ENCODE measurements around the gene ANKRD9. TPM values are rescaled to one million over a fixed set of nuclear protein-coding genes. Genes with fewer than 3 reads are reported as not detected.
A peak's percentile ranks its signal among the peaks of the same experiment; 100 is the strongest.

The ANKRD9 gene
- total and polyA plus RNA-seq, 9 of the 15 experiments (the other 6 are each of a cell fraction or from before 2014, with no cell fraction given): 0.04 to 32.9 (median 5.3) TPM

DNA sequence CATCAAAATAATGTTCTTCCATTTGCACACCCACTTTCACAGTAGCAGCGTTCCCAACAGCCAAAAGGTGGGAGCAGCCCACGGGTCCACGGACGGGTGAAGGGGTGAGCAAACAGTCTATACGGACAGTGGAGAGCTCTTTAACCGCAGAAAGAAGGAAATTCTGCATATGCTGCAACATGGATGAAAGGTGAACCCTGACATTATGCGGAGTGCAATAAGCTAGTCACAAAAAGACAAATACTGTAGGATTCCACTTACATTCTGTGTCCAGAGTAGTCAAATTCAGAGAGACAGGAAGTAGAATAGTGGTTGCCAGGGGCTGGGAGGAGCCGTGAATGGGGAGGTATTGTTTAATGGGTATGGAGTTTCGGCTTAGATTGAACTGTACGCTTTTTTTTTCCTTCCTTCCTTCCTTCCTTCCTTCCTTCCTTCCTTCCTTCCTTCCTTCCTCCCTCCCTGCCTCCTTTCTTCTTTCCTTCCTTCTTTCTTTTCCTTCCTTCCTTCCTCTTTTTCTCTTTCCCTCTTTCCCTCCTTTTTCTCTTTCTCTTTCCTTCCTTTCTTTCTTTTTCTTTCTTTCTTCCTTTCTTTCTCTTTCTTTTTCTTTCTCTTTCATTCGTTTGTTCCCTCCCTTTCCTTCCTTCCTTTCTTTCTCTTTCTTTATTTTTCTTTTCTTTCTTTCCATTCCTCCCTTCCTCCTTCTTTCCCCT is 15.8 kb upstream of the ANKRD9 start (continued):
- TF ChIP-seq, protein P1, sequence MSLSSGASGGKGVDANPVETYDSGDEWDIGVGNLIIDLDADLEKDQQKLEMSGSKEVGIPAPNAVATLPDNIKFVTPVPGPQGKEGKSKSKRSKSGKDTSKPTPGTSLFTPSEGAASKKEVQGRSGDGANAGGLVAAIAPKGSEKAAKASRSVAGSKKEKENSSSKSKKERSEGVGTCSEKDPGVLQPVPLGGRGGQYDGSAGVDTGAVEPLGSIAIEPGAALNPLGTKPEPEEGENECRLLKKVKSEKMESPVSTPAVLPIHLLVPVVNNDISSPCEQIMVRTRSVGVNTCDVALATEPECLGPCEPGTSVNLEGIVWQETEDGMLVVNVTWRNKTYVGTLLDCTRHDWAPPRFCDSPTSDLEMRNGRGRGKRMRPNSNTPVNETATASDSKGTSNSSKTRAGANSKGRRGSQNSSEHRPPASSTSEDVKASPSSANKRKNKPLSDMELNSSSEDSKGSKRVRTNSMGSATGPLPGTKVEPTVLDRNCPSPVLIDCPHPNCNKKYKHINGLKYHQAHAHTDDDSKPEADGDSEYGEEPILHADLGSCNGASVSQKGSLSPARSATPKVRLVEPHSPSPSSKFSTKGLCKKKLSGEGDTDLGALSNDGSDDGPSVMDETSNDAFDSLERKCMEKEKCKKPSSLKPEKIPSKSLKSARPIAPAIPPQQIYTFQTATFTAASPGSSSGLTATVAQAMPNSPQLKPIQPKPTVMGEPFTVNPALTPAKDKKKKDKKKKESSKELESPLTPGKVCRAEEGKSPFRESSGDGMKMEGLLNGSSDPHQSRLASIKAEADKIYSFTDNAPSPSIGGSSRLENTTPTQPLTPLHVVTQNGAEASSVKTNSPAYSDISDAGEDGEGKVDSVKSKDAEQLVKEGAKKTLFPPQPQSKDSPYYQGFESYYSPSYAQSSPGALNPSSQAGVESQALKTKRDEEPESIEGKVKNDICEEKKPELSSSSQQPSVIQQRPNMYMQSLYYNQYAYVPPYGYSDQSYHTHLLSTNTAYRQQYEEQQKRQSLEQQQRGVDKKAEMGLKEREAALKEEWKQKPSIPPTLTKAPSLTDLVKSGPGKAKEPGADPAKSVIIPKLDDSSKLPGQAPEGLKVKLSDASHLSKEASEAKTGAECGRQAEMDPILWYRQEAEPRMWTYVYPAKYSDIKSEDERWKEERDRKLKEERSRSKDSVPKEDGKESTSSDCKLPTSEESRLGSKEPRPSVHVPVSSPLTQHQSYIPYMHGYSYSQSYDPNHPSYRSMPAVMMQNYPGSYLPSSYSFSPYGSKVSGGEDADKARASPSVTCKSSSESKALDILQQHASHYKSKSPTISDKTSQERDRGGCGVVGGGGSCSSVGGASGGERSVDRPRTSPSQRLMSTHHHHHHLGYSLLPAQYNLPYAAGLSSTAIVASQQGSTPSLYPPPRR (CRISPR knock-in tag; IDR thresholded peaks at IDR 0.05; ENCODE audit: borderline replicate concordance): no peak
- TF ChIP-seq POLR2B (IDR thresholded peaks at IDR 0.05; ENCODE audit: low read depth, partially characterized antibody): no peak
- TF ChIP-seq C11orf30 (IDR thresholded peaks at IDR 0.05; ENCODE audit: low read depth): no peak
- TF ChIP-seq ZNF224 (CRISPR knock-in tag; IDR thresholded peaks at IDR 0.05): no peak
- TF ChIP-seq CBX2 (IDR thresholded peaks at IDR 0.05; ENCODE audit: insufficient read depth, low read length, poor library complexity, severe bottlenecking): no peak
- no peak for TF ChIP-seq SRSF1 (IDR thresholded peaks at IDR 0.05; ENCODE audit: low read depth, low read length)
- TF ChIP-seq TEAD1 (CRISPR knock-in tag; IDR thresholded peaks at IDR 0.05): no peak
- no peak for TF ChIP-seq JUN (IDR thresholded peaks at IDR 0.05; ENCODE audit: borderline replicate concordance, low read depth, low read length)
- no peak for TF ChIP-seq JUN (CRISPR knock-in tag; IDR thresholded peaks at IDR 0.05; ENCODE audit: borderline replicate concordance)
- TF ChIP-seq ZSCAN29 (IDR thresholded peaks at IDR 0.05): peak; percentile 97
- no peak for TF ChIP-seq ZNF764 (CRISPR knock-in tag; IDR thresholded peaks at IDR 0.05; ENCODE audit: low read depth)
- TF ChIP-seq ZNF3 (CRISPR knock-in tag; IDR thresholded peaks at IDR 0.05): no peak
- TF ChIP-seq MBD2 (IDR thresholded peaks at IDR 0.05; ENCODE audit: borderline replicate concordance, low read depth): no peak
- TF ChIP-seq NFE2 (IDR thresholded peaks at IDR 0.05; ENCODE audit: low read depth): no peak
- peak; percentile 54; the same call in 1 of the 2 replicates for TF ChIP-seq SNIP1 (IDR thresholded peaks at IDR 0.05; ENCODE audit: low read depth)
- TF ChIP-seq HMGN3 (IDR thresholded peaks at IDR 0.05; ENCODE audit: borderline replicate concordance, extremely low read depth, insufficient read length, low read depth, low read length): no peak
- no peak for TF ChIP-seq ZNF785 (CRISPR knock-in tag; IDR thresholded peaks at IDR 0.05)
- TF ChIP-seq ZNF143 (CRISPR knock-in tag; IDR thresholded peaks at IDR 0.05): no peak
- no peak for TF ChIP-seq MNT (conservative IDR thresholded peaks at IDR 0.05)
- TF ChIP-seq RBM39 (optimal IDR thresholded peaks at IDR 0.05; ENCODE audit: low read depth, low read length): no peak
- TF ChIP-seq MYBL2 (IDR thresholded peaks at IDR 0.05; ENCODE audit: low read depth): peak; percentile 34; the same call in 1 of the 2 replicates
- TF ChIP-seq MYBL2 (CRISPR knock-in tag; IDR thresholded peaks at IDR 0.05; ENCODE audit: borderline replicate concordance): no peak
- peak; percentile 91; the same call in 1 of the 2 replicates for TF ChIP-seq LARP7 (IDR thresholded peaks at IDR 0.05)
- no peak for TF ChIP-seq BRF1 (IDR thresholded peaks at IDR 0.05; ENCODE audit: borderline replicate concordance, extremely low read depth, insufficient read length)
